ENCODE measurements around the gene RAB17.

RAB17 gene

DNA sequence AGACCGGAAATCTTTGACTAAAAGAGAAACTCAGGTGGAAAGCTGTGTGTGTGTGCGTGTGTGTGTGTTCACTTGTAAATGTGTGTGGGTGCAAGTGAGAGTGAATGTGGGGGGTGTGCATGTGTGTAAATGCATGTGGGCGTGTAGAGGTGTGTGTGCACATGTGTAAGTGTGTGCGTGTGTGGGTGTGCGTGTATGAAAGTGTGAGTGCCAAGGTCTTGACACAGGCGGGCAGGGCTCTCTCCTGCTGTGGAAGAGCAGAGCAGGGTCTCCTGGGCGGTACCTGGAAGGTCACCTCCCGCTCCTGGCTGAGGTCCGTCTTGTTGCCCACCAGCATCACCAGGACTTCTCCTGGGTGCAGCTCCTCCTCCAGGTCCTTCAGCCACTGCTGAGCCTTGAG, 13.6 kb downstream of the RAB17 start:
- no peak for DNase-seq (ENCODE audit: low read depth)

DNA sequence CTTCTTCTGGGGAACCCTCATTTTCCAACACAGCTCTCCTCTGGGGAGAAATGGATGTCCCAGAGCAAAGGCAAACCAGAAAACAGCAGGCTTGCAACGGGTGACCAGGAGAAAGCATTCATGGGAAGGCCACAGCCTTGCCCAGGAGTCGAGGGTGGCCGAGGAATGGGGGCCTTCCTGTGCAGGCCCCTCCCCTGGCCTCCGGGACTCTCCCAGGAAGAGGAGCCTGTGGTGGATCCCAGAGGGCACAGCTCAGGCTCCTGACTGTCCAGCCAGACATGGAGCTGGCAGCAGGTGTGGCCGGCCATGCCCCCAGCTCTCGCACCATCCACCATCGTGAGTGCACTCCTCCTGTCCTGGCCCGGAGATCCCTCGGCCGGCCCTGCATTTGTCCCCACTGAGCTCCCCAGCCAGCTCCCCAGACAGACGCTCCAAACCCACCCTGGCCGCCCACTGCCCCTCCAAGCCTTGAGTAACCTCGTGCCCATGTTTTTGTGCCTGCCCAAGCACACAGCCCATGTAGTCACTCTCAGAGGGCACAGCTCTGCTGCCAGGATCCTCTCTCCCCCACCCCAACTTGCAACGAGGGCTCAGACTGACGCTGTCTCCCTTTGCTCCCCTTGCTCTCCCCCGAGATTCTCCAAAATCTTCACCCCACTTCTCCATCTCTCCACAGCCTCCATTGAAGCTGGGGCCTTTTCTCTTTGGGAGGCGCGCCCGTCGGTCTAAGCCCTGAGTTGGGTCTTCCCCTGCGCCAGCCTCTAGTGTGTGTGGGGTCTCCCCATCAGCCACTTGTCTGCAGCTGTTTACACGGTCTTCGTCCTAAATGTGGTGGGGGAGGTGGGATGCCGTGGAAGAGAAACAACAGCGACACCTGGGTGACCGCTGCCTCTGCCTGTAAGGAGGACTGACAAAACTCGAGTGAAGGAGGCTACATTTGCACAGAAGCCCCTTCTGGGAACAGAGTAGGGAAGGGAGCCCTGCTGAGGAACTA, 14.4 kb downstream of the RAB17 start:
- no peak for DNase-seq (ENCODE audit: low read depth)

DNA sequence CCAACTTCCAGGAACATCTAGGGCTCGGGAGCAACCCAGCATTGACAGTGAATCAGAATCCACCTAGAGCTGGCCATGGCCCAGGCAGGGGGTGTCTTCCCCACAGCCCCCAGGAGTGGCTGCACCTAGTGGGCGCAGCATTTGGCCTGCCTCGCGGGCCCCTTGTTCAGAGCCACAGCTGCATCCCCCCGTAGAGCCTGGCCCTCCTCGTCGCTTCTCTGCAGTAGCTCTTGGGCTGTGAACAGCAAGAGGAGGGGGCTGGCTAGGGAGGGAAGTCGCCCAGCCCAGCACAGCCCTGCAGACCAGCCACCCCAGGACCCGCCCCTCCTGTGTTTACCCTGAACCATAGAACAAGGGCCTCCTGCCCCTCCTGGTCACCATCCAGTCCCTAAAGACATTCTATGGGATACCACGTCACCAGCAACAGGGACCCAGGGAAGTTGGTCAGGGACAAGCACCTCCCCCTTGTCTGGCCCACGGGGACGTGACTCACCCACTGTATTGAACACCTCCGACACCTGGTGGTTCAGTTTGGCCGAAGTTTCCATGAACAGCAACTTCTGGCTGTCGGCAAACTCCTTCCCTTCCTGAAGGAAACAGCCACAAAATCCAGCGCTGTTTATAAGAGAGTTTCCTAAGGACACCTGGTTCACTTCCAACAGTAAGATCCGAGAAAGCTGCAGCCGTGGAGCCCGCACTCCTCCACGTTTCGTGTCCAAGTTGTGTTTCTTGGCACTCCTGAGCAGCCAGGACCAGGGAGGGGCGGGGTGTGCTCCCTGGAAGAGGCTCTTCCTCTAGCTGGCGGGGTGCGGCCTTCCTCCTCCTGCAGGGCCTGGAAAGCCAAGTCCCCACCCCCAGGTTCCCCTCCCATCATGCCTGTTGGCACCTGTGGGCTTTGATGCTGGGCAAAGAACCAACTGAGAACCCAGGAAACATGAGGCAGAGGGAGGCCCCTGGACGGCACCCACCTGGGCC, 15.4 kb downstream of the RAB17 start:
- DNase-seq (ENCODE audit: low read depth) = no peak

DNA sequence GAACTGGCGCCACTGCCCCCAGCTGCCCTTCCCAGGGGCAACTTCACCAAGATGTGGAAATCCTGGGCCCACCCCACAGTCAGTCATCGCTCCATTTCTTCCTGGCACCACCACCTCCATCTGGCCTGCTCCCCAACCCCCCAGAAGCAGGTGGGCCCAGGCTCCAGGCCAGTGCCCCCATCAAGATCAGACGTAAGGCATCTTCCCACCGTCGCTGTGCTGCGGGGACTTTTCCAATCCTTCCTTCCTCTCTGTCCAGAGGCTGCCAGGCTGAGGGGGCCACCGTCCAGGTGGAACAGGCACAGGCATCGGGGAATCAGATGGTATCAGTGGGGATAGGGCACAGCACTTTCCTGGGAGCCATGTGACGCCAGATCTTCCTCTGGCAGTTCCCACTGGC, 16.1 kb downstream of the RAB17 start:
- DNase-seq (ENCODE audit: low read depth) = no peak

DNA sequence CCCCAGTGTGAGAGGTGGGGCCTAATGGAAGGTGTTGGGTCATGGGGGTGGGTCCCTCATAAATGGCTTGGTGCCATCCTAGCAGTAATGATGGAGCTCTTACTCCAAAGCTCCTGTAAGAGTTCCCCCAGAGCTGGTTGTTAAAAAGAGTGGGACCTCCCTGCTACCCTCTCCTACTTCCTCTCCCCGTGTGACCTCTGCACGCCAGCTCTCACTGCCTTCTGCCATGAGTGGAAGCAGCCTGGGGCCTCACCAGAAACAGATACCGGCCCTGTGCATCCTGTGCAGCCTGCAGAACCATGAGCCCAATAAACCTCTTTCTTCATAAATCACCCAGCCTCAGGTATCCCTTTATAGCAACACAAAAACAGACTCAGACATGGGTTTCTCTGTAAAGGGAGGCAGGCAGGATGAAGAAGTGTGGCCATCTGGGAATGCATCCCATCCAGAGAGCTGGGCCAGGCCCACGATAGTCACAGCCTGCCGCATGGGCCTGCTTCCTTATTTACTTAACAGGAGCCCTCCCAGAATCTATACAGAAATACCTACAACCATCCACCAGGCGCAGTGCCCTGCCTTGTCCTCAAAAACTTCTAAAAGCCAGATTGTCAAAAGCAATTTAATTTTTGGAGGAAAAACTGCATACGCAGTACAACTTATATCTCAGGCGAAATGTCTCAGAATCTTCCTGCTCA, 16.7 kb downstream of the RAB17 start:
- DNase-seq (ENCODE audit: low read depth) = no peak

DNA sequence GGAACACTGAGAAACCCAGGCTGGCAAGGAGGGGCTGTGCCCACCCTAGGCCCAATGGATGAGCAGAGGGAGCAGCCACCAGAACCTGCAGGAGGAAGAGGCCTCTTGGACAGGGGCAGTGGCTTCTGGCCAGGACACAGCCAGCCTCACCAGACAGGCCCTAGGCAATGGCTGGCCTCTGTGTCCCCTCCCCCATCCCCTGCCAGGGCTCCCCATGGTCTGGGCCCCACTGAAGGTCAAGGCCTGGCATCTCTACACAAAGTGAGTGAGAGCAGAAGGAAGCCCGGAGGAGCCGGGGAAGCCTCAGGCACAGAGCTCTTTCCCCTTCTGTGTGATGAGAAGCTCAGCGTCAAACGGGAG, 17.8 kb downstream of the RAB17 start:
- no peak for DNase-seq (ENCODE audit: low read depth)

DNA sequence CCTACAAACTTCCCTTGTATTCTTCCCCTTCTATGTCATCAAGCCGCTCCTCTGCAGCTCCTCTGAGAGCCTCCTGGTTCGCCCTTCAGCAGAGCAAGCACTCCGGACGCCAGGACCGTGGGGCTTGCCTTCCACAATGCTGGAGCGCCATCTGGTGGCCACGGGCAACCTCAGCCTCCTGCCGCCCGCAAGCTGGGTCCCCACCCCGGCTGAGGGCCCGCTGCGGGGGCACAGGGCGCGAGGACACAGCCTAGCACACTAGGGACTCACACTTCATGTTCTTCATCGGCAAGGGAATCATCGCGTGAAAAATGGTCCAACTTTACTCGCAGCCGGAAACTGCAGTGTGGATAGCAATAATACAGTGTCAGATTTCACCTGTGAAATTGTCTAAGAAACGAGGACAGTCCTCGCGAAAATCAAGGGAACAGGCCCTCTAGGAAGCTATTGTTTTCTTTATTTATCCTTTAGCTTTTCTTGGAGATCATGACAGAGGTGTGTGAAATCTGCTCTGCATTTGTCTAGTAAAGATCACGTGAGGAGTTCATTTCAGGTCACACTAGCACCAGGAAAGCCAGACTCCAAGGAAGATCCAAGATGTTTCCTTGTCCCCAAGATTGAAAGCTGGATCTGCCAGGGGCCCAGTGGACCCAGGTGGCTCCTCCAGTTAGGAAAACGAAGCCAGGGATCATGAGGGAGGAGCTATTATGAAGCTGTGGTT, 18.4 kb downstream of the RAB17 start:
- DNase-seq (ENCODE audit: low read depth) = peak; percentile 68

DNA sequence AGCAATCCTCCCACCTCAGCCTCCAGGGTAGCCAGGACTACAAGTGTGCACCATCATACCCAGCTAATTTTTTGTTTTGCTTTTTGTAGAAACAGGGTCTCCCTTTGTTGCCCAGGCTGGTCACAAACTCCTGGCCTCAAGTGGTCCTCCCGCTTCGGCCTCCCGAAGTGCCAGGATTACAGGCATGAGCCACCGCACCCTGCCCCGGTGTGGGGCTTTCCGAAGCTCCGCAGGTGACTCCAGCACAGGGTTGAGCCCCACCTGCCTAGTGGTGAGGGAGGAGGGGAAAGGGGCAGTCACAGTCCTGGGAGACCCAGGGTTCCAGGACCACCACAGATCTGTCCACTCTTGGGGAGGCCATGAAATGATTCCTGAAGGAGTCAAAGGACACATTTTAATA, 19.0 kb downstream of the RAB17 start:
- no peak for DNase-seq (ENCODE audit: low read depth)

DNA sequence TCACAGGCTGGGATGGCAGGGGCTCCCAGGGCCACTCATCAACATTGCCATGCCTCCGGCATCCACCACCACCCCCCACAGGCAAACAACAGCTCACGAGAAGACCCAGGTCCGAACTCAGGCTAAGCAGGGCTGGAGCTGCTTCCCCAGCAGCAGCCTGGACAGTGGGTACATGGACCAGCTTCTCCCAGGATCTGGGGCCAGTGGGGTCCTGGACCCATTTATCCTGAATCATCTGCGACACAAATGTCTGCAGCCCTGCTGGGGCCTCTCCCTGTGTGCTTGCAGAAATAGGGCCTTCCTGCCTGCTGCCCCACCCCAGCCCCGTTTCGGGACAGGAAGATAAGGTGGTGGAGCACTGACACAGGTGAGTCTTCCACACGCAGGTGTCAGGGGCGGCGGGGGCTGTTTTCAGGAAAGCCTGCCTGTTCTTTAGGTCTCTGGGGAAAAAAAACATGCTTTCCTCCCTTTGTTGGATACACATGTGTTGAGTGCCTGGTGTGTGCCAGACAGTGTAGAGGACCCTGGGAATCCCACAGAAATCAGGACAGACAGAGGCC, 19.7 kb downstream of the RAB17 start:
- no peak for DNase-seq (ENCODE audit: low read depth)

DNA sequence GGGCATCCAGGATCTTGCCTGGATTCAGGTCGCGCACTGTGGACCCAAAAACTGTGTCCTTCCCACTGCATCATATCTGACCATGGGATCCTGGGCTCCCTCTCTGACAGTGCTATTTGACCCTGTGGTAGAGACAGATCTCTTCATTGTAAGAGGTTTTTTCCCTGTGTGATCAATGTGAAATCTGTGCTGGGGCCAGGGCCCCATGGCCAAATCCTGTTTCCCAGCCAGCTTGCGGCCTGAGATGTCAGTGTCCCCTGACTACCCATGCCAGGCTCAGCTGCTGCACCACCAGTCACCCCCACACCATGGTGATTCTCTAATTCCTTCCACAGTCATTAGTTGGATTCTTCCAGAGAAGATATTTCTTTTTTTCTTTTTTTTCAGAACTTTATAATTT, 20.6 kb downstream of the RAB17 start:
- no peak for DNase-seq (ENCODE audit: low read depth)

DNA sequence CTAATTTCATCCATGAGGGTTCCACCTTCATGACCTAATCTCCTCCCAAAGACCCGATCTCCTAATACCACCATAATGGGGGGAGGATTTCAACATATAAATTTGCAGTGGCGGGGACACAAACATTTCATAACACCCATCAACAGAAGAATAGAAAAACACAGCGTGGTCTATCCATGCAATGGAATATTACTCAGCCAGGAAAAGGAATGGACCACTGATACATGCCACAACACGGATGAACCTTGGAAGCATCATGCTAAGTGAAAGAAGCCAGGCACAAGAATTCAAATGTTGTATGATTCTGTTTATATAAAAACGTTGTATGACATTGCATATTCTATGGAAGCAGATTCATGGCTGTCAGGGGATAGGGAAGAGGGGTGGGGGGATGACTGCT, 21.5 kb downstream of the RAB17 start:
- DNase-seq (ENCODE audit: low read depth) = no peak

DNA sequence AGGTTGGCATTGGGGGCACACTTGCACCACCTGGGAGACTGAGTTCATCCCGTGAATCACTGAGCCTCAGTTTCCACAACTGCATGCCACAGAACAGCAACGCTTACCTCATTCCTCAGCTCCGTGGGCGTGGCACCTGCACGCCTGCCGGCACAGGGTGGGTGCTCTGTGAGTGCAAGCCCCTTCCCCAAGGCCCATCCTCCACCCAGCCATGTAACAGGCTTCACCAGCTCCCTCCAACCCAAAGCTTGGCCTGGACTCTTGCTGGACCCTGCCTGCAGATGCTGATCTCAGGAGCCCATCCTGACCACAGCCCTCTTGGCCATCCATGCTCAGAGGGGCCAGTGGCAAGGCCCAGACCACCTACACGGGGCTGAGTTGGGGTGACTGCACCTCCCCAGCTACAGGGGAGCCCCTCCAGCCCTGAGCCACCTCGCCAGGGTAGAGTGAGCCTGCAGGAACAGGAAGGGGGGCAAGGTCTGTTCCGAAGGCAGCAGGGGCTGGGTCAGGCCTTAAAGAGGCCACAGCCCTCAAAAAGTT, 22.3 kb downstream of the RAB17 start:
- DNase-seq (ENCODE audit: low read depth) = no peak

DNA sequence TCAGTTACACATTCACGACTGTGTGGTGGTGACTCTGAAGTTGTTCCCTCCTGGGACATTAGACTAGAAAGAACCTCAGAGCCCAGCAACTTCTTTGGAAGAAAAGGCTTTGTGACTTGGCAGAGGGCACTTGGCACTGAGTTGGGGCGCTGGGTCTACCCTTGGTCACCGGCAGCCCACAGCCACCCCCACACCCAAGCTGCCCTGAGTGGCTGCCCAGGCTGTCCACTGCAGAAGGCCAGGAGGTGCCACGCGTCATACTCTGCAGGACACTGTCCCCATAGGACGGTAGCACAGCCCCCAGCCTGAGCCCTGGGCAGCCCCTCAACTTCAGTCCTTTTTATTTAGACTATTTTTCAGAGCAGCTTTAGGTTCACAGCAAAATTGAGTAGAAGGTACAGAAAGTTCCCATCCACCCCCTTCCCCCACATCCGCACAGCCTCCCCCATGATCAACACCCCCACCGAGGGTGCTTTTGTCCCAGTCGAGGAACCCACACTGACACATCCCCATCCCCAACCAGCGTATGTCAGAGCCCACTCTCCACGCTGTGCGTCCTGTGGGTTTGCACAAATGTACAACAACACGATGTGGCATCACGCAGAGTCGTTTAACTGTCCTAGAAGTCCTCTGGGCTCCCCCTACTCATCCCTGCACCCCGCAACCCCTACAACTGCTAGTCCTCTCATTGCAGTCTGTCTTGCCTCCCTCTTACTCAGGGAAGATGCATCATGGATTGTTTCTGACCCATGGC, 23.1 kb downstream of the RAB17 start:
- no peak for DNase-seq (ENCODE audit: low read depth)

DNA sequence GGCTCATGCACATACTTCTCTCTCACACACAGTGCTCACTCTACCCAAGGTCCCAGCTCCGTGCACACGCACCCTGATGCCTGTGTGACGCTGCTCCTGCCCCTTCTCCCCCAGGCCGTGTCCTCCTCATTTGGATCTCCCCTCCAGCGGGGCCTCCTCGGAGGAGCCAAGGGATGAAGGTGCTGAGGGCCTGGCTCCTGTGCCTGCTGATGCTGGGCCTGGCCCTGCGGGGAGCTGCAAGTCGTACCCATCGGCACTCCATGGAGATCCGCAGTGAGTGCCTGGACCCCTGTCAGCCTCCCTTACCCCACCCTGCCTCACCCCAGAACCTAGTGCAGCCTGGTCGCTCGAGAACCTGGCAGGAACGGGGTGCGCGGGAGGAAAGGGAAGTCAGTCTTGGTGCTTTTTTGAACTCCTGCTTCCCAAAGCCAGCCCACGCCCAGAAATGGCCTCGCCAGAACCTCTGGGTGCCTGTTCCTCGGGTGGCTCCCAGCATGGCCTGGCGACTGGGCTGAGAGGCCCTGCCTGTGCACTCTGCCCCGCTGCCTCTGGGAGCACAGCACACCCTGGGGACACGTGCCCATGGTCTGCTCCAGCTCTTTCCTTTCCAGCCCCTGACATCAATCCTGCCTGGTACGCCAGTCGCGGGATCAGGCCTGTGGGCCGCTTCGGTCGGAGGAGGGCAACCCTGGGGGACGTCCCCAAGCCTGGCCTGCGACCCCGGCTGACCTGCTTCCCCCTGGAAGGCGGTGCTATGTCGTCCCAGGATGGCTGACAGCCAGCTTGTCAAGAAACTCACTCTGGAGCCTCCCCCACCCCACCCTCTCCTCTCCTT, 23.9 kb downstream of the RAB17 start, which contains the start of gene PRLH:
TSS of gene PRLH (plus strand) at position 174 of the 835 bp plus-strand sequence. CDS start at position 174, 0 bp downstream.
- no peak for DNase-seq (ENCODE audit: low read depth)

DNA sequence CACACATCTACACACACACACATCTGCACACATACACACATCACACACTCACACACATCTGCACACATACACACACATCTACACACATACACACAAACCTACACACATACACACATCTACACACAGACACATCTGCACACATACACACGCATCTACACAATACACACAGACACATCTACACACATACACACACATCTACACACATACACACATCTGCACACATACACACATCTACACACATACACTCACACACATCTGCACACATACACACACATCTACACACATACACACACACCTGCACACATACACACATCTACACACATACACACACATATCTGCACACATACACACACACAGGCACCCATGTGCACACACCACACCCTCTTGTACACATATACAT, 24.6 kb downstream of the RAB17 start:
- DNase-seq (ENCODE audit: low read depth) = no peak

DNA sequence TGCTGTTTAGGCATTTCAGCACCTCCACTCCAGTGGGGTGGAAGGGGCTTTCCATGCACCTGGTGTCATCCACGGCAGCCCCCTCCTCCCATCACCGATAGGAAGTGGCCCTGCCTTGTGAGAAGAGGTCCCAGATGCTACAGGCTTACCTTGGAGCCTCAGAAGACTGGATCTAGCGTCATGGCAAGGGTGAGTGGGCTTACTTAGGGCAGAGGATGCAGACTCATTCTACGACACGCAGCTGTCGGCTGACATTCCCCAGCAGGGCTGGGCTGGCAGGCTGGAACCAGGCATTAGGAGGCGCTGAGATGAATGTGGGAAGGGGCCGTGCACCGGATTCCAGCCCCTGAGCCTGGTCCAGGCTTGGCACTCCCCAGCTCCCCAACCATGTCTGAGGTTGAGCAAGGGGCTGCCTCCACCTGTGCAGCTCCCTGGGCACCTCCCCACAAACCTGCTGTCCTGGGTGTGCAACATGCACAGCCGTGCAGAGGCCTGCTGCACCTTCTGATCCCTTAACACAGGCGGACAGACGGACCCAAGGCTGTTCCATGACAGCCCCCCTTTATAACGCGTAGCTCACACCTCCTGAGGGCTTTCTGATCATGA, 25.9 kb downstream of the RAB17 start:
- DNase-seq (ENCODE audit: low read depth) = no peak

DNA sequence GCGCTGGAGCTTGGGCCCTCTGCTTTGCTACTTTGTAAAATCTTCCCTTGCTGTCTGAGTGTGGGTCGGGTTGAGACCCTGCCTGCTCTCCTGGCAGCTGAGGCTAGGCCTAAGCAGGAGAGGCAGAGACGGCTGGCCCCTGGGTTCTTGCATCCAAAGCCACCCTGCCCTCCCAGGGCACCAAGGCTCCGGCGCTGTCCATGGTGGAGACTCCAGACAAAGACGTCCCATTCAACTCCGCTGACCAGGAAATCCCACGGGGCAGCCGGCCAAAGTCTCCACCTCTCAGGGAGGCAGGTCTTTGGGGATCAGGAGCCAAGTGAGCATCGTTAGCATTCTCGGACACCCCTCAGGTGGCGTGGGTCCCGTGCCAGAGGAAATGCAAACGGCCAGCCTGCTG, 26.7 kb downstream of the RAB17 start:
- DNase-seq (ENCODE audit: low read depth) = no peak

DNA sequence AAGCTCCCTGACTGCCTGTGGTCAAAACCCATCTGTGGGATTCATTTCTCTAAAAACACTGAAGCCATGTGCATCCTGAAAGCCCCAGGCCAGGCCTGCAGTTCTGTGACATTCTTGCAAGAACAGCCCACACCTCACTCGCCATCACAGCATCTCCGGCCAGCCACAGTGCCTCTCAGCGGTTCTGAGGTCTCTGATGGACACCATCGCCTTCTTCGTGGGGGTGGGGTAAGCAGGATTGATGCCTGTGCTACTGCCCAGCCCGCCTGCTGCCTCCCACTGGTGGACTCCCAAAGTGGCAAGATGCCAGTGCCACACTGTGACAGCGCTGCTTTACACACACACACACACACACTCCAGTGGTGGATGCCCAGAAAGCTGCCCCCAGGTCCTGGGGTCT, 29.3 kb downstream of the RAB17 start:
- no peak for DNase-seq (ENCODE audit: low read depth)

All from non-pigmented ciliary epithelial cell (primary cell).